ENCODE results near the gene AP3D1.
"Not testable (repeated sequence)": the region's sequence is repeated elsewhere in the genome, so short reads cannot be mapped to it uniquely, and the experiment has no call there.

AP3D1 gene

GRCh38 chr19:2128252-2128651, 23.1 kb downstream of the AP3D1 start:
- not testable (repeated sequence) for DNase-seq (ENCODE audit: low spot score)

GRCh38 chr19:2127758-2128157, 23.6 kb downstream of the AP3D1 start:
- DNase-seq (ENCODE audit: low spot score): no peak

- DNase-seq (ENCODE audit: low spot score): no peak
These were observed 24.4 kb downstream of the AP3D1 start for GRCh38 chr19:2126879-2127518.

GRCh38 chr19:2123682-2124387, 27.5 kb downstream of the AP3D1 start:
- DNase-seq (ENCODE audit: low spot score): no peak

- DNase-seq (ENCODE audit: low spot score): no peak
These were observed 28.4 kb downstream of the AP3D1 start for GRCh38 chr19:2122982-2123381.

- DNase-seq (ENCODE audit: low spot score): no peak
These were observed 29.1 kb downstream of the AP3D1 start for GRCh38 chr19:2122251-2122650.

- DNase-seq (ENCODE audit: low spot score): no peak
These were observed 29.8 kb downstream of the AP3D1 start for GRCh38 chr19:2121416-2122051.

GRCh38 chr19:2120821-2121220, 30.5 kb downstream of the AP3D1 start:
- DNase-seq (ENCODE audit: low spot score): no peak

- DNase-seq (ENCODE audit: low spot score): no peak
These were observed 31.2 kb downstream of the AP3D1 start for GRCh38 chr19:2119921-2120785.

GRCh38 chr19:2118438-2118837, 32.9 kb downstream of the AP3D1 start:
- no peak for DNase-seq (ENCODE audit: low spot score)

- DNase-seq (ENCODE audit: low spot score): no peak
These were observed 34.0 kb downstream of the AP3D1 start for GRCh38 chr19:2117215-2117960.

GRCh38 chr19:2116507-2116906, 34.9 kb downstream of the AP3D1 start:
- no peak for DNase-seq (ENCODE audit: low spot score)

GRCh38 chr19:2115911-2116426, 35.4 kb downstream of the AP3D1 start:
- no peak for DNase-seq (ENCODE audit: low spot score)

GRCh38 chr19:2115324-2115723, 36.0 kb downstream of the AP3D1 start:
- DNase-seq (ENCODE audit: low spot score): no peak

GRCh38 chr19:2114821-2115220, 36.5 kb downstream of the AP3D1 start:
- DNase-seq (ENCODE audit: low spot score): no peak

- DNase-seq (ENCODE audit: low spot score): no peak
These were observed 37.1 kb downstream of the AP3D1 start for GRCh38 chr19:2114218-2114617.

GRCh38 chr19:2113439-2114211, 37.7 kb downstream of the AP3D1 start:
- no peak for DNase-seq (ENCODE audit: low spot score)

- no peak for DNase-seq (ENCODE audit: low spot score)
These were observed 38.6 kb downstream of the AP3D1 start for GRCh38 chr19:2112516-2113320.

- no peak for DNase-seq (ENCODE audit: low spot score)
These were observed 39.5 kb downstream of the AP3D1 start for GRCh38 chr19:2111886-2112285.

GRCh38 chr19:2111425-2111824, 39.9 kb downstream of the AP3D1 start:
- no peak for DNase-seq (ENCODE audit: low spot score)
